Thyroid gland (tissue), 4 donors: ENCODE data around the gene FGD3.

Experiments
- CTCF ChIP-seq, 6 experiments: fragments of 200-600 bp in 3 of 6; fragments of 450-650 bp in 3 of 6; sonication (generic) in 3 of 6; IDR thresholded peaks; one replicate each; pipeline ENCODE4 v1.5.1; 2016 to 2019; ENCODE audit warnings: antibody characterized with exemption in 6 of 6, mild to moderate bottlenecking in 2 of 6, inconsistent platforms in 1 of 6, moderate library complexity in 1 of 6
- POLR2A ChIP-seq, 2 donors: fragments of 450-650 bp; IDR thresholded peaks; one replicate each; pipeline ENCODE4 v1.6.1; 2017; ENCODE audit warnings: antibody characterized with exemption in 2 of 2, mild to moderate bottlenecking in 2 of 2, moderate library complexity in 1 of 2

DNA sequence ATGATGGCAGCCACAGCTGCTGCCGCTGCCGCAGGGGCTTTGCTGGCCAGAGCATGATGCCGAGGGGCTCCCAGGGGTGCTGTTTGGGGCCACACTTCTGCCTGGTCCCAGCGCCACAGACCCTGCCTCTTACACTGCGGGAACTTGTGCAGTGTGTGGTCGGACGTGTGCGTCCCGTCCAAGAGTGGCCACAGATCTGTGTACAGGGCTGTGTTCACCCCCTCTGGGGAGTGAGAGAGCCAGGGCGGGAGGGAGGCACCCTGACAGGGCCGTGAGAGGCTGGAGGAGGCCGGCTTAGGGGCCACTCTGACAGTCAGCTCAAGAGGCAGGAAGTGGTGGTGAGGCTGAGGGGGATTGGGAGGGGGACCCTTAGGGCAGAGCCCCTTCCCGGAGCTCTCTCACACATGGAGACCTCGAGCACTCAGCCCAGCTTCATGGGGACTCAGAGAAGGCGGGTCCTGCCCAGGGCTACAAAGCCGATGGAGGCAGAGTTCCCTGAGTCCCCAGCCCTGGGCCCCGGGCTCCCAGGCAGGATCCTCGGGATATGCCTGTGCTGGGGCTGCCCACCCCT lies 135.6 kb downstream of the FGD3 start:
- TF ChIP-seq CTCF (IDR thresholded peaks at IDR 0.05) (no peak), POLR2A (IDR thresholded peaks at IDR 0.05) (no peak)
